ENCODE results near the gene JAK3. TPM values are rescaled to one million over a fixed set of nuclear protein-coding genes. Genes with fewer than 3 reads are reported as not detected.

JAK3 gene
- total RNA-seq, 1 donor from 2014 or later = 8.0 TPM

- DNase-seq (ENCODE audit: low read depth) = peak; percentile 40
- peak overlapping the region; percentile 71 for H3K4me3 ChIP-seq (ENCODE audit: low read depth, low read length)
- no peak for TF ChIP-seq CTCF (conservative IDR thresholded peaks at IDR 0.05; ENCODE audit: low read depth, low read length)
Observed at GRCh38 chr19:17830567-17831418, 17.0 kb downstream of the JAK3 start.

- TF ChIP-seq CTCF (conservative IDR thresholded peaks at IDR 0.05; ENCODE audit: low read depth, low read length) = no peak
- DNase-seq (ENCODE audit: low read depth) = no peak
- peak overlapping the region; percentile 71 for H3K4me3 ChIP-seq (ENCODE audit: low read depth, low read length)
Observed at GRCh38 chr19:17829855-17830566, 17.8 kb downstream of the JAK3 start.

GRCh38 chr19:17826508-17827056, 21.2 kb downstream of the JAK3 start:
- no peak for TF ChIP-seq CTCF (conservative IDR thresholded peaks at IDR 0.05; ENCODE audit: low read depth, low read length)
- no peak overlapping the region for H3K4me3 ChIP-seq (ENCODE audit: low read depth, low read length)
- no peak for DNase-seq (ENCODE audit: low read depth)

GRCh38 chr19:17824339-17824738, 23.4 kb downstream of the JAK3 start:
- no peak overlapping the region for H3K4me3 ChIP-seq (ENCODE audit: low read depth, low read length)
- no peak for DNase-seq (ENCODE audit: low read depth)
- no peak for TF ChIP-seq CTCF (conservative IDR thresholded peaks at IDR 0.05; ENCODE audit: low read depth, low read length)

- no peak within 1 kb of the TSS for H3K4me3 ChIP-seq (ENCODE audit: low read depth, low read length)
- no peak for DNase-seq (ENCODE audit: low read depth)
- no peak for TF ChIP-seq CTCF (conservative IDR thresholded peaks at IDR 0.05; ENCODE audit: low read depth, low read length)
Observed at GRCh38 chr19:17821190-17821589, 26.6 kb downstream of the JAK3 start, which contains the start of gene INSL3. TSS of gene INSL3 (minus strand) at chr19:17821519. CDS start at chr19:17821506, 13 bp downstream.

GRCh38 chr19:17817668-17818363, 30.0 kb downstream of the JAK3 start:
- TF ChIP-seq CTCF (conservative IDR thresholded peaks at IDR 0.05; ENCODE audit: low read depth, low read length) = no peak
- H3K4me3 ChIP-seq (ENCODE audit: low read depth, low read length) = no peak overlapping the region
- no peak for DNase-seq (ENCODE audit: low read depth)
